GM10266 (cell line): ENCODE data around the gene RNU7-1.

Experiments used
- DNase-seq: peaks from one replicate; pipeline ENCODE4 v3.0.0; 2012; ENCODE audit errors: extremely low spot score
- TF ChIP-seq, protein P1 (sequence below): IDR thresholded peaks from 2 replicates; pipeline ENCODE4 v1.5.1; 2012; ENCODE audit warnings: mild to moderate bottlenecking, low read depth; ENCODE audit not compliant: control insufficient read depth, insufficient read depth; ENCODE audit errors: missing control alignments

RNU7-1 gene

DNA sequence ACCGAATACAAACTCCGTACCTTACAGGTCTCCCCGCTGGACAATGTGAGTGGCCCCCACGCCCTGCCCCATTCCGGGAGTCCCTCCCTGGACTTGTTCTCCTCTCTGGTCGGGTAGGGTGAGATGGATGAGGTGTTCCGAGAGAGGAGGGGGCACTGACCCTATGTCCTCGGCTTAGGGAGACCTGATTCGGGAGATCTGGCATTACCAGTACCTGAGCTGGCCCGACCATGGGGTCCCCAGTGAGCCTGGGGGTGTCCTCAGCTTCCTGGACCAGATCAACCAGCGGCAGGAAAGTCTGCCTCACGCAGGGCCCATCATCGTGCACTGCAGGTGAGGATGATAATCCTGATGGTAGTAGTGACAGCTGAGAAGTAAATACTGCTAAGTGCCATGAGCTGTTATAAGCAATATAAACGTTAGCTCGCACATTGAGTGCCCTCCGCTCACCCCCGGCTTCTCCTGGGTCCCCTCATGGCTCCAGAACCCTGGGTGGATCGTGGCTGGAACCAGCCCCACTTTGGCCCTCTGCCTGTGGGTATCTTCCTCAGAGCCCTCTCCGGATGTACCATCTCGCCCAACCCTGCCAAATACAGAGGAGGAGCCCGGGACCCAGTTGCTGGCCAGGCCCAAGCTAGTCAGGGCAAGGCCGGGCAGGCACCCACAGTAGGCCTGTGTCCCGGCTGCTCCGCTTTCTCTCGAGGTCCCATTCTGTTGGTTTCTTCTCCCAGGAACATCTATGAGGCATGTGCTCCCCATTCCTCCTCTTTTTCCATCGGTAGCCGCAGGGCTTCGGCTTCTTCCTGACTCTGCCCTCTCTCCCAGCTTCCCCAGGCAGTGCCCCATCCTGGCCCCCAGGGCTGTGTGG is 14.4 kb downstream of the RNU7-1 start:
- DNase-seq = no peak
- TF ChIP-seq, protein P1, sequence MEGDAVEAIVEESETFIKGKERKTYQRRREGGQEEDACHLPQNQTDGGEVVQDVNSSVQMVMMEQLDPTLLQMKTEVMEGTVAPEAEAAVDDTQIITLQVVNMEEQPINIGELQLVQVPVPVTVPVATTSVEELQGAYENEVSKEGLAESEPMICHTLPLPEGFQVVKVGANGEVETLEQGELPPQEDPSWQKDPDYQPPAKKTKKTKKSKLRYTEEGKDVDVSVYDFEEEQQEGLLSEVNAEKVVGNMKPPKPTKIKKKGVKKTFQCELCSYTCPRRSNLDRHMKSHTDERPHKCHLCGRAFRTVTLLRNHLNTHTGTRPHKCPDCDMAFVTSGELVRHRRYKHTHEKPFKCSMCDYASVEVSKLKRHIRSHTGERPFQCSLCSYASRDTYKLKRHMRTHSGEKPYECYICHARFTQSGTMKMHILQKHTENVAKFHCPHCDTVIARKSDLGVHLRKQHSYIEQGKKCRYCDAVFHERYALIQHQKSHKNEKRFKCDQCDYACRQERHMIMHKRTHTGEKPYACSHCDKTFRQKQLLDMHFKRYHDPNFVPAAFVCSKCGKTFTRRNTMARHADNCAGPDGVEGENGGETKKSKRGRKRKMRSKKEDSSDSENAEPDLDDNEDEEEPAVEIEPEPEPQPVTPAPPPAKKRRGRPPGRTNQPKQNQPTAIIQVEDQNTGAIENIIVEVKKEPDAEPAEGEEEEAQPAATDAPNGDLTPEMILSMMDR = no peak

DNA sequence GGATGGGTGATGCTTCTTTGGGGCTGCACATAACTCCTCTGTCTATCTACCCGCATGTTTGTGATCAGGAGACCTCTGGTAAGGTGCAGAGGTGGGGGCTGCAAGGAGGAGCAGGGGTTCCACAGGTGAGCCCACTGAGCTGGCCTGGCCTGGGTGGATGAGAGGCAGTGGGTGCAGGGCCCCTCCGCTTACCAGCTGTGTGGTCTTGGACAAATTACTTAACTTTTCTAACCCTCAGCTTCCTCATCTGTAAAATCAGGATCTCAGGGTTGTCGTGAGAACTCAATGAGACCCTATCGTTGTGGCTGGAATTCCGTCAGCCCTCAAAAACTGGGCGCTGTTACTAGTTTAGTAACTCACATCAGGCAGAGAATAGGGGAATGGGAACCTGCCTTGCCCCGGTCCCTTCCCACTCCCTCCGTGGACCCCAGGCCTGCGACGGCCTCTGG is 15.0 kb downstream of the RNU7-1 start:
- TF ChIP-seq, protein P1 = no peak
- no peak for DNase-seq

DNA sequence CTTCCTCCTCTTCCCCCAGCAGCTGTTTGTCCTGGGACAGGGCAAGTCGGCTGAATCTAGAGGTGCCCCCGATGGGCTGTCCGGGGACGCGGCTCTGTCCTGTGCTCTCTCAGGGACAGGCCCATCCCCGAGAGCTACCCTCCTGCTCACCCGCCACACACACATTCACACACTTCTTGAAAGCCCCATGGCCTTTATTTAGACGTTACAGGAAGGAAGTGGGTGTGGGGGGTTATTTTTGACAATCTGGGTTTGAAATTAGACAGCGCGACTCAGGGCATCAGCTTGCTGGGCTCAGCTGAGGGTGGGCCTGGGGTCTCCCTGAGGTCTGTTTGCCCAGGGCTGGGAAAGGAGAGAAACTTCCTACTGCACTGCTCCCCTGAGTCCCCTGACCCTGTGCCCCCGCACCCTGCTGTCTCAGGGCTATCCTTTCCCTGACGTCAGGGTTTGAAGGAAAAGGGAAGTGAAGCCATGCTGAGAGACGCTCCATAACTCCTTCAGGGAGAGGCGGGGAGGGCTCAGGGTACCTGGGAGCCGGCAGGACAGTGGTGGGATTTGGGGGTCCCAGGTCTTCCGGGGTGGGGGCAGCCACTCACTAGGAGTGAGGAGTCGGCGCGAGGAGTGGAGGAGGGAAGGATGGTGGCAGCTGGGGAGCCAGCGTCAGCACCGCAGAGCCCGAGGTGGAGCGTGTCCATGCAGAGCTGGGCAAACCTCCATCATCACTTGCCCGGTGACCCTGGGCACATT is 15.6 kb downstream of the RNU7-1 start:
- TF ChIP-seq, protein P1 = no peak
- DNase-seq = peak; percentile 77

DNA sequence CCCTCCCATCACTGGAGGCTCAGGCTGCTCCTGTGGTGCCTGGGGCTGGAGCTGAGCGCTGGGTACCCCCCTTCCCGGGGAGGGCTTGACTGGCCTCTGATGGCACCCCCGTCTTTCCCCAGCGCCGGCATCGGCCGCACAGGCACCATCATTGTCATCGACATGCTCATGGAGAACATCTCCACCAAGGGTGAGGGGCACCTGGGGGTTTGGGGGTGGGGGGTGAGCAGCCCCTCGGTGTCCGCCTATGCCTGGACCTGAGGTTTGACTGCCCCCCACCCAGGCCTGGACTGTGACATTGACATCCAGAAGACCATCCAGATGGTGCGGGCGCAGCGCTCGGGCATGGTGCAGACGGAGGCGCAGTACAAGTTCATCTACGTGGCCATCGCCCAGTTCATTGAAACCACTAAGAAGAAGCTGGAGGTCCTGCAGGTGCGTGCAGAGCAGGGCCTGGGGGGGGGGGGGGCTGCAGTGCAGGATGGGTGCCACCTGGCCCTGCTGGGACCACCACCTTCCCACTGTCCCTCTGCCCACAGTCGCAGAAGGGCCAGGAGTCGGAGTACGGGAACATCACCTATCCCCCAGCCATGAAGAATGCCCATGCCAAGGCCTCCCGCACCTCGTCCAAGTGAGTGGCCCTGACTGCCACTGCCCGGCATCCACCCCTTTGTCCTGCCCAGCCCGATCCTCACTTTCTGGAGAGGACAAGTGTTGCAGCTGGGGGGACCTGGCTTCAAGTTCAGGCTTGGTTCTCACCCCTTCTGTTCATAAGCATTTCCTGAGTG is 16.4 kb downstream of the RNU7-1 start:
- TF ChIP-seq, protein P1 = no peak
- no peak for DNase-seq

DNA sequence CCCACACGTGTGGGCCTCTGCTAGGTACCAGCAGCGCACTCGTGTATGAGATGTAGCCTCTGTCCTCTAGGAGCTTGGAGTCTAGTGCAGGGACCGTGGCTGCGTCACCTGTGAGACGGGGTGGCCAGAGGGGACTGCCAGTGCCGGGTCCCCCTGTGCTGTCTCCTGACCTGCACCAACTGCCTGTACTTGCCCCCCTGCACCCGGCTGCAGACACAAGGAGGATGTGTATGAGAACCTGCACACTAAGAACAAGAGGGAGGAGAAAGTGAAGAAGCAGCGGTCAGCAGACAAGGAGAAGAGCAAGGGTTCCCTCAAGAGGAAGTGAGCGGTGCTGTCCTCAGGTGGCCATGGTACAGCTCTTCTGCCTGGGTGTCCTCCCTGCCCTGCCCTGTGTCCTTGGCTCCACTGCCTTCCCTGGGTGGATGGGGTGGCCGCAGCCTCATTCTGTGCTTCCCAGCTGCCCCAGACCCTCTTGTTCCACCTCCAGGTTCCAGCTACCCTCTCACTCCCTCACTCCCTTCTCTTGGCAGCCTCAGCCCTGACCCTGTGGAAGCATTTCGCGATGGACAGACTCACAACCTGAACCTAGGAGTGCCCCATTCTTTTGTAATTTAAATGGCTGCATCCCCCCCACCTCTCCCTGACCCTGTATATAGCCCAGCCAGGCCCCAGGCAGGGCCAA is 17.1 kb downstream of the RNU7-1 start:
- DNase-seq = peak; percentile 52
- TF ChIP-seq, protein P1 = peak; percentile 72

DNA sequence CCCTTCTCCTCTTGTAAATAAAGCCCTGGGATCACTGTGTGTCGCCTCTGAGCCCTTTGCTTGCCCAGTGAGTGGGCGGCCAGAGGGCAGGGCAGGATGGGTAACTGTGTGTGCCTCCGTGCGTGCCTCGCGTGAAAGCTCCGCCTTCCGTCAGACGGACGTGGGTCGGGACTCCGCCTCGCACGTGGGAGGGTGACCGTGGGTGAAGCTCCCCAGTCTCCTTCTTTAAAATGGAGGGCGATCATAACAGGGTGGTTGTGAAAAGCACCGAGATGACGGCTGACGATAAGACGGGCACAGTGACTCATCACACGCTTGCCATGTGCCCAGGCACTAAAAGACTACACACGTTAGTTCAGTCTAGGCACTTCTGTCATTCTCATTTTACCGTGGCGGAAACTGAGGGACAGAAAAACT is 17.7 kb downstream of the RNU7-1 start:
- DNase-seq = peak; percentile 51
- TF ChIP-seq, protein P1 = no peak
